K562 (cell line): ENCODE measurements around the gene ARHGAP42. TPM values are rescaled to one million over a fixed set of nuclear protein-coding genes. Genes with fewer than 3 reads are reported as not detected.

Source experiments
- ATAC-seq: fragments of 200-7000 bp; cut with Tn5 transposase; 3 replicates; pipeline ENCODE4 v1.9.1; 2020; ENCODE audit warnings: moderate library complexity
- BruUV-seq: library from RNA; stranded (reverse); fragments of 400-500 nt; replicated peaks from 2 replicates; lab custom pipeline; 2021; lab: Mats Ljungman, UMichigan
- CTCF ChIA-PET: fragments of 300-600 bp; formaldehyde crosslinking; extraction: SDS; loops from one replicate; lab custom pipeline; 2021; ENCODE audit warnings: low intra/inter-chr PET ratio; lab: Yijun Ruan, JAX
- POLR2A ChIA-PET: fragments of 300-600, 350-650 bp; sonication (Branson Sonifier 250); formaldehyde crosslinking; extraction: SDS; loops from one replicate; lab custom pipeline; 2021; ENCODE audit warnings: antibody characterized with exemption, inconsistent platforms; lab: Yijun Ruan, JAX
- DNase-seq, 4 experiments: peaks; one replicate each; pipeline versions ENCODE4 v3.0.0 to v3.0.0-alpha.2; 2011 to 2018; ENCODE audit warnings: low spot score in 3 of 4, mixed read lengths in 3 of 4; ENCODE audit errors: extremely low read depth in 1 of 4
- FAIRE-seq: peaks from 2 replicates; lab custom pipeline; 2011; peaks lifted over from hg19 to GRCh38; lab: Jason Lieb, UNC
- H2AFZ ChIP-seq: 2 replicates; pipeline ENCODE4 v1.6.0; 2011; ENCODE audit warnings: low read depth, low read length, control low read depth, inconsistent platforms
- H3K27ac ChIP-seq: fragments of 200-600 bp; 3 replicates; pipeline ENCODE4 v1.8.0; 2011; ENCODE audit warnings: low read depth, mild to moderate bottlenecking, control low read depth, inconsistent platforms, low read length, moderate library complexity, mixed read lengths; ENCODE audit errors: extremely low read depth
- H3K27me3 ChIP-seq, 2 experiments: fragments of 300-600 bp in 1 of 2; 2 replicates in 1 of 2; 3 replicates in 1 of 2; pipeline versions ENCODE4 v1.6.0 to v1.8.0; 2011; ENCODE audit warnings: inconsistent platforms in 2 of 2, low read length in 2 of 2, mild to moderate bottlenecking in 1 of 2, mixed read lengths in 1 of 2, moderate library complexity in 1 of 2; ENCODE audit not compliant: control insufficient read depth in 2 of 2, insufficient read depth in 2 of 2
- H3K36me3 ChIP-seq: fragments of 300-600 bp; 3 replicates; pipeline ENCODE4 v1.8.0; 2011; ENCODE audit warnings: mild to moderate bottlenecking, low read length, inconsistent platforms; ENCODE audit not compliant: control insufficient read depth, insufficient read depth
- H3K4me1 ChIP-seq, 2 experiments: fragments of 200-600 bp in 1 of 2; replicated peaks in 1 of 2; 2 replicates in 1 of 2; 3 replicates in 1 of 2; pipeline versions ENCODE4 v1.5.1 to v1.8.0; 2011; ENCODE audit warnings: inconsistent platforms in 2 of 2, low read length in 2 of 2, mild to moderate bottlenecking in 1 of 2, mixed read lengths in 1 of 2, moderate library complexity in 1 of 2; ENCODE audit not compliant: control insufficient read depth in 2 of 2, insufficient read depth in 2 of 2
- H3K4me2 ChIP-seq: 2 replicates; pipeline ENCODE4 v1.6.1; 2011; ENCODE audit warnings: low read length, control low read depth, inconsistent platforms, mixed read lengths; ENCODE audit not compliant: insufficient read depth
- H3K4me3 ChIP-seq: fragments of 200-600 bp; sonication (generic), shearing (Covaris generic); 2 replicates; pipeline ENCODE4 v1.5.1; 2016; ENCODE audit warnings: control low read depth, inconsistent platforms
- H3K79me2 ChIP-seq: fragments of 200-600 bp; 3 replicates; pipeline ENCODE4 v1.8.0; 2011; ENCODE audit warnings: low read length, inconsistent platforms; ENCODE audit not compliant: control insufficient read depth, insufficient read depth
- H3K9ac ChIP-seq, 2 experiments: 2 replicates each; pipeline versions ENCODE4 v1.6.0 to v1.6.1; 2011; ENCODE audit warnings: low read depth in 2 of 2, low read length in 2 of 2, control low read depth in 1 of 2, inconsistent platforms in 1 of 2, mild to moderate bottlenecking in 1 of 2, mixed read lengths in 1 of 2; ENCODE audit not compliant: insufficient read depth in 1 of 2
- H3K9me1 ChIP-seq: one replicate; pipeline ENCODE4 v1.6.0; 2011; ENCODE audit warnings: inconsistent platforms, mild to moderate bottlenecking, low read length, moderate library complexity; ENCODE audit not compliant: control insufficient read depth, insufficient read depth
- H3K9me3 ChIP-seq: replicated peaks from 2 replicates; pipeline ENCODE4 v1.5.1; 2011; ENCODE audit warnings: low read depth, low read length, inconsistent platforms; ENCODE audit not compliant: control insufficient read depth, insufficient read depth
- H4K20me1 ChIP-seq: replicated peaks from 2 replicates; pipeline ENCODE4 v1.6.1; 2011; ENCODE audit warnings: low read length, inconsistent platforms, mixed read lengths; ENCODE audit not compliant: control insufficient read depth, insufficient read depth
- BRD9 ChIP-seq: fragments of 450-650 bp; IDR thresholded peaks from 2 replicates; pipeline ENCODE4 v1.6.1; 2018; ENCODE audit warnings: low read depth; ENCODE audit not compliant: partially characterized antibody
- CBFA2T3 ChIP-seq: fragments of 450-650 bp; IDR thresholded peaks from 2 replicates; pipeline ENCODE4 v1.6.1; 2017
- FIP1L1 ChIP-seq: fragments of 200-400 bp; formaldehyde crosslinking; IDR thresholded peaks from 2 replicates; pipeline ENCODE4 v1.6.1; 2018; ENCODE audit warnings: mild to moderate bottlenecking, low read depth, low read length; ENCODE audit not compliant: poor library complexity, severe bottlenecking
- GATAD2A ChIP-seq: fragments of 450-650 bp; IDR thresholded peaks from 2 replicates; pipeline ENCODE4 v1.6.1; 2017
- MNT ChIP-seq, 2 experiments: fragments of 450-650 bp; conservative IDR thresholded peaks; 2 replicates each; pipeline ENCODE4 v1.6.1; 2017; ENCODE audit warnings: mild to moderate bottlenecking in 2 of 2, moderate library complexity in 2 of 2
- PKNOX1 ChIP-seq: fragments of 450-650 bp; IDR thresholded peaks from 2 replicates; pipeline ENCODE4 v1.6.1; 2016
- ZNF146 ChIP-seq: IDR thresholded peaks from one replicate; pipeline ENCODE4 v1.6.1; 2018; ENCODE audit warnings: missing compliant biosample characterization; ENCODE audit not compliant: unreplicated experiment
- ZNF24 ChIP-seq: fragments of 450-650 bp; IDR thresholded peaks from 2 replicates; pipeline ENCODE4 v1.6.1; 2016
- WGBS: fragments of 100-300 bp; shearing (Covaris generic); methylation state at CpG from one replicate; pipeline ENCODE4 v1.1.6; 2016; ENCODE audit warnings: low coverage, mixed read lengths; ENCODE audit not compliant: insufficient coverage; ENCODE audit errors: missing lambda C conversion rate; 5-methylcytosine and 5-hydroxymethylcytosine counted together
- in situ Hi-C: fragments of 300-500 bp; cut with MboI; formaldehyde crosslinking; loops from 4 replicates; pipeline ENCODE4 v1.15.0; 2018; ENCODE audit warnings: inconsistent platforms, mixed read lengths
- intact Hi-C: fragments of 100-400 bp; cut with micrococcal nuclease; formaldehyde crosslinking; loops from 2 replicates; pipeline ENCODE4 v1.14.2; 2022
- polyA plus RNA-seq, 8 experiments: library from polyadenylated mRNA; depleted of rRNA in 4 of 8; stranded (reverse) in 5 of 8; unstranded in 3 of 8; fragments of >200 nt; fragmentation: Nextera tagmentation in 2 of 8; fragmentation: Illumina TruSeq in 1 of 8; extraction: Ambion mirVana in 2 of 8; extraction: Trizol in 1 of 8; gene quantifications; 2 replicates each; pipeline versions ENCODE4 v1.2.1 to v1.2.3, GENCODE V29; 2011 to 2014; ENCODE audit warnings: inconsistent platforms in 1 of 8, missing spikeins in 1 of 8
- total RNA-seq, 7 experiments: library from RNA; depleted of rRNA in 6 of 7; stranded (reverse); fragments of >200 nt in 6 of 7; fragmentation: Illumina TruSeq in 2 of 7; extraction: Trizol in 2 of 7; gene quantifications; 2 replicates each; pipeline versions ENCODE4 v1.2.1 to v1.2.3, GENCODE V29; 2011 to 2021; ENCODE audit warnings: low replicate concordance in 1 of 7
- TF ChIP-seq, protein P1 (sequence below): fragments of 200-400 bp; formaldehyde crosslinking; IDR thresholded peaks from 2 replicates; pipeline ENCODE4 v1.6.1; 2017; ENCODE audit warnings: mild to moderate bottlenecking, low read depth, low read length, moderate library complexity

Gene ARHGAP42
- total and polyA plus RNA-seq, 9 of the 15 experiments (the other 6 are each of a cell fraction or from before 2014, with no cell fraction given) = 0.95 to 6.1 (median 2.4) TPM

DNA sequence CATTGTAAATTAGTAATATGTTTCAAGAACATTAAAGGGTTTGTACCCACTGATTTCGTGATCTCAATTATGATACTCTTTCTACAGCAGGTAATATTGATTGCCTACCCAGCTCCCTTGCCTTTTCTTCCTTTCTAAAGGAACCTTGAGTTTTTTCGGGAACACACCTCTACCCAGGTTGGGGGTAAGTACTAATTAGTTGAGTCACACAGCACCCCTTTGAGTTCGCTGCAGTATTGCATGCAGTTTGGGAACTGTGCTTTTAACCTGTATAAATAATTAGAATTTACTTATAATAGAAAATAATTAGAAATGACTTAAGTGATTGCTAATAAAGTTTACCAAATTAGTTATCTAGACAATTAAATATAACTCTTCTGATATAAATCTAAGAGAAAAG, 24.9 kb downstream of the ARHGAP42 start:
- intact Hi-C loops = no loop called here
- Histone ChIP-seq H3K79me2 (no peaks in the 10 kb centered on the region), H3K27me3 (no peaks in the 10 kb centered on the region), H3K4me1 (peaks cover 0 to 6% of the 10 kb centered on the region in 2 experiments; a peak in 2 of 5 replicates), H3K9me1 (no peaks in the 10 kb centered on the region), H3K9me3 (no peaks in the 10 kb centered on the region), H3K36me3 (no peaks in the 10 kb centered on the region), H2AFZ (no peak overlapping the region), H4K20me1 (no peaks in the 10 kb centered on the region), H3K27ac (no peak overlapping the region), H3K4me3 (no peak overlapping the region), H3K4me2 (no peak overlapping the region), H3K9ac (no peak overlapping the region)
- CTCF ChIA-PET = no interaction called here
- POLR2A ChIA-PET = no interaction called here
- in situ Hi-C loops = no loop called here
- FAIRE-seq (no peak), DNase-seq (no peak), ATAC-seq (no peak)
- no peak for TF ChIP-seq FIP1L1
- no peak for TF ChIP-seq ZNF146 (CRISPR knock-in tag)
- WGBS = 40% methylated on average over 3 of the region's 3 CpGs
- BruUV-seq = no TSS peak

GRCh38 chr11:100712583-100712982, 25.5 kb downstream of the ARHGAP42 start:
- in situ Hi-C loops = no loop called here
- Histone ChIP-seq H3K79me2 (no peaks in the 10 kb centered on the region), H3K4me3 (no peak overlapping the region), H3K9me1 (no peaks in the 10 kb centered on the region), H3K4me1 (peaks cover 0 to 6% of the 10 kb centered on the region in 2 experiments; a peak in 2 of 5 replicates), H4K20me1 (no peaks in the 10 kb centered on the region), H3K9ac (no peak overlapping the region), H2AFZ (peak overlapping the region; percentile 35), H3K4me2 (no peak overlapping the region), H3K9me3 (no peaks in the 10 kb centered on the region), H3K36me3 (no peaks in the 10 kb centered on the region), H3K27ac (no peak overlapping the region), H3K27me3 (no peaks in the 10 kb centered on the region)
- ChIA-PET CTCF (no interaction called here), POLR2A (no interaction called here)
- BruUV-seq = no TSS peak
- intact Hi-C loops = no loop called here
- WGBS = 3% methylated on average over 3 of the region's 3 CpGs
- no peak for FAIRE-seq
- ATAC-seq = no peak; the same call in 2 of the 3 replicates
- DNase-seq = peak in 2 of 4 experiments; percentile 13 to 30
- no peak for TF ChIP-seq BRD9
- peak; percentile 60; the same call in 1 of the 2 replicates for TF ChIP-seq PKNOX1
- TF ChIP-seq CBFA2T3 = peak; percentile 28; the same call in 1 of the 2 replicates
- TF ChIP-seq, protein P1, sequence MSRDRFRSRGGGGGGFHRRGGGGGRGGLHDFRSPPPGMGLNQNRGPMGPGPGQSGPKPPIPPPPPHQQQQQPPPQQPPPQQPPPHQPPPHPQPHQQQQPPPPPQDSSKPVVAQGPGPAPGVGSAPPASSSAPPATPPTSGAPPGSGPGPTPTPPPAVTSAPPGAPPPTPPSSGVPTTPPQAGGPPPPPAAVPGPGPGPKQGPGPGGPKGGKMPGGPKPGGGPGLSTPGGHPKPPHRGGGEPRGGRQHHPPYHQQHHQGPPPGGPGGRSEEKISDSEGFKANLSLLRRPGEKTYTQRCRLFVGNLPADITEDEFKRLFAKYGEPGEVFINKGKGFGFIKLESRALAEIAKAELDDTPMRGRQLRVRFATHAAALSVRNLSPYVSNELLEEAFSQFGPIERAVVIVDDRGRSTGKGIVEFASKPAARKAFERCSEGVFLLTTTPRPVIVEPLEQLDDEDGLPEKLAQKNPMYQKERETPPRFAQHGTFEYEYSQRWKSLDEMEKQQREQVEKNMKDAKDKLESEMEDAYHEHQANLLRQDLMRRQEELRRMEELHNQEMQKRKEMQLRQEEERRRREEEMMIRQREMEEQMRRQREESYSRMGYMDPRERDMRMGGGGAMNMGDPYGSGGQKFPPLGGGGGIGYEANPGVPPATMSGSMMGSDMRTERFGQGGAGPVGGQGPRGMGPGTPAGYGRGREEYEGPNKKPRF = no peak
- TF ChIP-seq MNT (conservative IDR thresholded peaks at IDR 0.05) = 0 out of 4 replicates have a peak, but pooled peaks of 1 of the 2 experiments have one; percentile 40
- no peak for TF ChIP-seq GATAD2A
- no peak for TF ChIP-seq ZNF24
